SK-N-SH (cell line): Measurements from ENCODE around the gene ALOX5AP. TPM values are rescaled to one million over a fixed set of nuclear protein-coding genes. Genes with fewer than 3 reads are reported as not detected.

ENCODE experiments used
- CTCF ChIA-PET: fragments of 300-600, 350-600 bp; formaldehyde crosslinking; extraction: SDS; loops from one replicate; lab custom pipeline; 2021; lab: Yijun Ruan, JAX
- POLR2A ChIA-PET: fragments of 350-600 bp; sonication (Branson Sonifier 250); formaldehyde crosslinking; extraction: SDS; loops from one replicate; lab custom pipeline; 2020; ENCODE audit warnings: antibody characterized with exemption, inconsistent platforms; lab: Yijun Ruan, JAX
- DNase-seq: peaks from one replicate; pipeline ENCODE4 v3.0.0; 2012
- H2AFZ ChIP-seq: fragments of 200-600 bp; sonication (generic); 2 replicates; pipeline ENCODE4 v1.8.1; 2016; ENCODE audit warnings: antibody characterized with exemption, mild to moderate bottlenecking, low read depth
- H3F3A ChIP-seq: fragments of 200-600 bp; sonication (generic); replicated peaks from 2 replicates; pipeline ENCODE3; 2016; ENCODE audit warnings: antibody characterized with exemption, mild to moderate bottlenecking; ENCODE audit not compliant: insufficient read depth
- H3K27ac ChIP-seq, 2 experiments: fragments of 200-500 bp in 1 of 2; fragments of 200-600 bp in 1 of 2; sonication (Bioruptor generic) in 1 of 2; sonication (generic), shearing (Covaris generic) in 1 of 2; 2 replicates each; pipeline versions ENCODE4 v1.5.1 to v1.6.1; 2014 to 2016; ENCODE audit warnings: low read depth in 2 of 2, inconsistent platforms in 1 of 2, low read length in 1 of 2, mild to moderate bottlenecking in 1 of 2, mixed read lengths in 1 of 2
- H3K27me3 ChIP-seq: fragments of 200-600 bp; sonication (generic), shearing (Covaris generic); 2 replicates; pipeline ENCODE4 v1.6.1; 2016; ENCODE audit warnings: mixed run types; ENCODE audit not compliant: insufficient read depth
- H3K36me3 ChIP-seq, 2 experiments: fragments of 200-500 bp in 1 of 2; fragments of 200-600 bp in 1 of 2; sonication (Bioruptor generic) in 1 of 2; sonication (generic) in 1 of 2; replicated peaks in 1 of 2; 2 replicates each; pipeline versions ENCODE3 to v1.5.1; 2014 to 2016; ENCODE audit warnings: low read length in 1 of 2, mild to moderate bottlenecking in 1 of 2; ENCODE audit not compliant: insufficient read depth in 2 of 2, control insufficient read depth in 1 of 2
- H3K4me1 ChIP-seq, 2 experiments: fragments of 200-500 bp in 1 of 2; fragments of 200-600 bp in 1 of 2; sonication (Bioruptor generic) in 1 of 2; sonication (generic), shearing (Covaris generic) in 1 of 2; 2 replicates each; pipeline versions ENCODE4 v1.5.1 to v1.6.1; 2014 to 2016; ENCODE audit warnings: low read depth in 1 of 2, low read length in 1 of 2, mixed run types in 1 of 2; ENCODE audit not compliant: insufficient read depth in 2 of 2, control insufficient read depth in 1 of 2
- H3K4me2 ChIP-seq: fragments of 200-600 bp; sonication (generic), shearing (Covaris generic); 2 replicates; pipeline ENCODE4 v1.6.1; 2017; ENCODE audit warnings: mixed run types
- H3K4me3 ChIP-seq, 2 experiments: fragments of 200-500 bp in 1 of 2; fragments of 200-600 bp in 1 of 2; sonication (Bioruptor generic) in 1 of 2; sonication (generic), shearing (Covaris generic) in 1 of 2; 2 replicates each; pipeline versions ENCODE4 v1.5.1 to v1.8.1; 2014 to 2016; ENCODE audit warnings: low read depth in 2 of 2, inconsistent platforms in 1 of 2, low read length in 1 of 2, mild to moderate bottlenecking in 1 of 2, mixed read lengths in 1 of 2, moderate library complexity in 1 of 2
- H3K79me2 ChIP-seq: fragments of 200-600 bp; sonication (generic); 2 replicates; pipeline ENCODE4 v1.8.1; 2017; ENCODE audit warnings: mild to moderate bottlenecking; ENCODE audit not compliant: insufficient read depth
- H3K9ac ChIP-seq: fragments of 200-600 bp; sonication (generic); 2 replicates; pipeline ENCODE4 v1.6.1; 2017; ENCODE audit warnings: mixed run types
- H3K9me2 ChIP-seq: fragments of 200-600 bp; sonication (generic); 2 replicates; pipeline ENCODE4 v1.6.1; 2017; ENCODE audit warnings: mixed run types
- H3K9me3 ChIP-seq: fragments of 200-600 bp; sonication (generic); 2 replicates; pipeline ENCODE4 v1.6.1; 2017; ENCODE audit warnings: mixed run types, mild to moderate bottlenecking, moderate library complexity
- H4K20me1 ChIP-seq: fragments of 200-600 bp; sonication (generic); 2 replicates; pipeline ENCODE4 v1.6.1; 2017; ENCODE audit warnings: mild to moderate bottlenecking, mixed run types; ENCODE audit not compliant: insufficient read depth
- CHD2 ChIP-seq: fragments of 150-350 bp; IDR thresholded peaks from 2 replicates; pipeline ENCODE4 v1.6.1; 2018; ENCODE audit warnings: low read length; ENCODE audit not compliant: partially characterized antibody
- CTCF ChIP-seq: fragments of 200-600 bp; sonication (generic); IDR thresholded peaks from 2 replicates; pipeline ENCODE4 v1.6.1; 2017; ENCODE audit warnings: antibody characterized with exemption, mild to moderate bottlenecking, moderate library complexity
- ELF1 ChIP-seq: IDR thresholded peaks from 2 replicates; pipeline ENCODE4 v1.4.0; 2012
- EP300 ChIP-seq, 2 experiments: IDR thresholded peaks; 2 replicates each; pipeline versions ENCODE4 v1.4.0 to v1.6.1; 2012; ENCODE audit warnings: borderline replicate concordance in 1 of 2, low read depth in 1 of 2, low read length in 1 of 2
- FOSL2 ChIP-seq: IDR thresholded peaks from 2 replicates; pipeline ENCODE4 v1.4.0; 2012; ENCODE audit warnings: low read depth, mild to moderate bottlenecking, moderate library complexity, borderline replicate concordance
- GABPA ChIP-seq: IDR thresholded peaks from 2 replicates; pipeline ENCODE4 v1.4.0; 2012; ENCODE audit warnings: low read depth, mild to moderate bottlenecking
- MEF2A ChIP-seq: IDR thresholded peaks from 2 replicates; pipeline ENCODE4 v1.4.0; 2012; ENCODE audit warnings: low read depth, borderline replicate concordance
- MXI1 ChIP-seq: IDR thresholded peaks from 2 replicates; pipeline ENCODE4 v1.6.1; 2012; ENCODE audit warnings: mild to moderate bottlenecking, low read depth, low read length, improper control_type of control experiment
- NRF1 ChIP-seq: IDR thresholded peaks from 2 replicates; pipeline ENCODE4 v1.6.1; 2012; ENCODE audit warnings: low read depth, mild to moderate bottlenecking, low read length
- RCOR1 ChIP-seq: fragments of 150-350 bp; IDR thresholded peaks from 2 replicates; pipeline ENCODE4 v1.6.1; 2017; ENCODE audit warnings: antibody characterized with exemption, low read length
- SIN3A ChIP-seq: IDR thresholded peaks from 2 replicates; pipeline ENCODE4 v1.6.1; 2012; ENCODE audit warnings: low read depth, mild to moderate bottlenecking, low read length, moderate library complexity, borderline replicate concordance
- TCF12 ChIP-seq: IDR thresholded peaks from 2 replicates; pipeline ENCODE4 v1.4.0; 2012
- TEAD4 ChIP-seq: IDR thresholded peaks from 2 replicates; pipeline ENCODE4 v1.4.0; 2012; ENCODE audit warnings: mild to moderate bottlenecking, borderline replicate concordance; ENCODE audit not compliant: insufficient read depth
- WGBS: methylation state at CpG from one replicate; pipeline ENCODE4 v1.1.6; 2017; ENCODE audit warnings: low lambda C conversion rate; 5-methylcytosine and 5-hydroxymethylcytosine counted together
- polyA plus RNA-seq, 3 experiments: library from polyadenylated mRNA; depleted of rRNA; stranded (reverse); fragments of >200 nt; gene quantifications; 2 replicates each; pipeline ENCODE4 v1.2.3, GENCODE V29; 2012
- TF ChIP-seq, protein P1 (sequence below): IDR thresholded peaks from 2 replicates; pipeline ENCODE4; 2012
- TF ChIP-seq, protein P2 (sequence below): fragments of 150-350 bp; IDR thresholded peaks from 2 replicates; pipeline ENCODE4 v1.6.1; 2017; ENCODE audit warnings: antibody characterized with exemption, low read length, low read depth, borderline replicate concordance
- TF ChIP-seq, protein P3 (sequence below): IDR thresholded peaks from 2 replicates; pipeline ENCODE4 v1.4.0; 2012; ENCODE audit warnings: low read depth, borderline replicate concordance

ALOX5AP gene
- polyA plus RNA-seq, 1 of the 3 experiments (the other 2 are of a cell fraction), result 1.3 TPM

GRCh38 chr13:30799356-30799824, 64.0 kb downstream of the ALOX5AP start:
- Histone ChIP-seq H3K9me2 (no peaks in the 10 kb centered on the region), H3K79me2 (no peaks in the 10 kb centered on the region), H3K9ac (no peak overlapping the region), H3K4me2 (no peak overlapping the region), H3K36me3 (no peaks in the 10 kb centered on the region), H3K4me3 (no peak overlapping the region), H4K20me1 (no peaks in the 10 kb centered on the region), H3K9me3 (no peaks in the 10 kb centered on the region), H2AFZ (no peak overlapping the region), H3F3A (no peaks in the 10 kb centered on the region), H3K27me3 (no peaks in the 10 kb centered on the region), H3K27ac (no peak overlapping the region), H3K4me1 (peaks cover 15 to 29% of the 10 kb centered on the region in 2 experiments)
- TF ChIP-seq GABPA, result no peak
- no peak for TF ChIP-seq FOSL2
- TF ChIP-seq NRF1, result no peak
- no peak for TF ChIP-seq ELF1
- TF ChIP-seq MEF2A, result no peak
- TF ChIP-seq, protein P1, sequence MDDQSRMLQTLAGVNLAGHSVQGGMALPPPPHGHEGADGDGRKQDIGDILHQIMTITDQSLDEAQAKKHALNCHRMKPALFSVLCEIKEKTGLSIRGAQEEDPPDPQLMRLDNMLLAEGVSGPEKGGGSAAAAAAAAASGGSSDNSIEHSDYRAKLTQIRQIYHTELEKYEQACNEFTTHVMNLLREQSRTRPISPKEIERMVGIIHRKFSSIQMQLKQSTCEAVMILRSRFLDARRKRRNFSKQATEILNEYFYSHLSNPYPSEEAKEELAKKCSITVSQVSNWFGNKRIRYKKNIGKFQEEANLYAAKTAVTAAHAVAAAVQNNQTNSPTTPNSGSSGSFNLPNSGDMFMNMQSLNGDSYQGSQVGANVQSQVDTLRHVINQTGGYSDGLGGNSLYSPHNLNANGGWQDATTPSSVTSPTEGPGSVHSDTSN, result no peak
- no peak for TF ChIP-seq TEAD4
- no peak for TF ChIP-seq CTCF
- no peak for TF ChIP-seq RCOR1
- TF ChIP-seq TCF12, result no peak
- TF ChIP-seq MXI1, result no peak
- no peak for TF ChIP-seq SIN3A
- TF ChIP-seq EP300 (IDR thresholded peaks at IDR 0.05; ENCODE audit: borderline replicate concordance in 1 of 2, low read depth in 1 of 2, low read length in 1 of 2), result no peak
- TF ChIP-seq, protein P2, sequence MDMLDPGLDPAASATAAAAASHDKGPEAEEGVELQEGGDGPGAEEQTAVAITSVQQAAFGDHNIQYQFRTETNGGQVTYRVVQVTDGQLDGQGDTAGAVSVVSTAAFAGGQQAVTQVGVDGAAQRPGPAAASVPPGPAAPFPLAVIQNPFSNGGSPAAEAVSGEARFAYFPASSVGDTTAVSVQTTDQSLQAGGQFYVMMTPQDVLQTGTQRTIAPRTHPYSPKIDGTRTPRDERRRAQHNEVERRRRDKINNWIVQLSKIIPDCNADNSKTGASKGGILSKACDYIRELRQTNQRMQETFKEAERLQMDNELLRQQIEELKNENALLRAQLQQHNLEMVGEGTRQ, result no peak
- TF ChIP-seq, protein P3, sequence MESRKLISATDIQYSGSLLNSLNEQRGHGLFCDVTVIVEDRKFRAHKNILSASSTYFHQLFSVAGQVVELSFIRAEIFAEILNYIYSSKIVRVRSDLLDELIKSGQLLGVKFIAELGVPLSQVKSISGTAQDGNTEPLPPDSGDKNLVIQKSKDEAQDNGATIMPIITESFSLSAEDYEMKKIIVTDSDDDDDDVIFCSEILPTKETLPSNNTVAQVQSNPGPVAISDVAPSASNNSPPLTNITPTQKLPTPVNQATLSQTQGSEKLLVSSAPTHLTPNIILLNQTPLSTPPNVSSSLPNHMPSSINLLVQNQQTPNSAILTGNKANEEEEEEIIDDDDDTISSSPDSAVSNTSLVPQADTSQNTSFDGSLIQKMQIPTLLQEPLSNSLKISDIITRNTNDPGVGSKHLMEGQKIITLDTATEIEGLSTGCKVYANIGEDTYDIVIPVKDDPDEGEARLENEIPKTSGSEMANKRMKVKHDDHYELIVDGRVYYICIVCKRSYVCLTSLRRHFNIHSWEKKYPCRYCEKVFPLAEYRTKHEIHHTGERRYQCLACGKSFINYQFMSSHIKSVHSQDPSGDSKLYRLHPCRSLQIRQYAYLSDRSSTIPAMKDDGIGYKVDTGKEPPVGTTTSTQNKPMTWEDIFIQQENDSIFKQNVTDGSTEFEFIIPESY, result no peak
- TF ChIP-seq CHD2, result no peak
- CTCF ChIA-PET, result interaction anchor here (1.4 to 1.5 kb wide), 2 partner anchors 15 to 182 kb away, joined by 4 to 6 read pairs; partner anchors contain the start of gene USPL1
- no peak for DNase-seq
- POLR2A ChIA-PET, result no interaction called here
- 95% methylated on average over 12 of the region's 12 CpGs for WGBS
